HCT116 (cell line): ENCODE data around the gene GNAS-AS1. TPM values are rescaled to one million over a fixed set of nuclear protein-coding genes. Genes with fewer than 3 reads are reported as not detected.

Experiments used
- ATAC-seq: fragments of 200-7000 bp; cut with Tn5 transposase; 2 replicates; pipeline ENCODE4 v1.9.1; 2020; ENCODE audit warnings: mild to moderate bottlenecking, moderate library complexity
- BruUV-seq: library from RNA; stranded (reverse); fragments of 400-500 nt; replicated peaks from 2 replicates; lab custom pipeline; 2021; lab: Mats Ljungman, UMichigan
- CTCF ChIA-PET: fragments of 300-600 bp; sonication (Branson Sonifier 250); formaldehyde crosslinking; loops from one replicate; lab custom pipeline; 2021; ENCODE audit warnings: antibody characterized with exemption; lab: Charles Lee
- POLR2A ChIA-PET: fragments of 300-600, 350-600 bp; sonication (Branson Sonifier 250); formaldehyde crosslinking; loops from one replicate; lab custom pipeline; 2021; ENCODE audit warnings: antibody characterized with exemption; lab: Charles Lee
- RAD21 ChIA-PET, 2 experiments: fragments of 300-600 bp; sonication (Branson Sonifier 250); formaldehyde crosslinking; loops; one replicate each; lab custom pipeline; 2023; ENCODE audit warnings: low total read pairs in 2 of 2; ENCODE audit not compliant: uncharacterized antibody in 2 of 2, unreplicated experiment in 2 of 2, low non-redundant PET in 1 of 2; lab: Charles Lee
- DNase-seq: peaks from one replicate; pipeline ENCODE4 v3.0.0-alpha.2; 2010; ENCODE audit warnings: low read depth, low spot score
- H2AFZ ChIP-seq: fragments of 200-600 bp; shearing (Covaris generic), sonication (generic); 2 replicates; pipeline ENCODE4 v1.6.1; 2017; ENCODE audit warnings: low read depth, mixed run types, mixed read lengths, antibody characterized with exemption, low read length; ENCODE audit not compliant: poor library complexity, severe bottlenecking
- H3K27ac ChIP-seq: 2 replicates; pipeline ENCODE4 v1.5.1; 2012; ENCODE audit warnings: low read depth, low read length
- H3K27me3 ChIP-seq: fragments of 200-600 bp; sonication (generic); 2 replicates; pipeline ENCODE4 v1.6.1; 2016; ENCODE audit warnings: mixed run types, low read length, mixed read lengths; ENCODE audit not compliant: insufficient read depth
- H3K36me3 ChIP-seq, 2 experiments: fragments of 200-500 bp in 1 of 2; fragments of 200-600 bp in 1 of 2; sonication (Bioruptor generic) in 1 of 2; sonication (generic) in 1 of 2; 2 replicates each; pipeline versions ENCODE4 v1.5.1 to v1.6.1; 2014 to 2016; ENCODE audit warnings: low read length in 2 of 2, inconsistent platforms in 1 of 2, mixed read lengths in 1 of 2, mixed run types in 1 of 2; ENCODE audit not compliant: insufficient read depth in 2 of 2, control insufficient read depth in 1 of 2
- H3K4me1 ChIP-seq, 2 experiments: fragments of 200-600 bp in 1 of 2; sonication (generic) in 1 of 2; 2 replicates each; pipeline versions ENCODE4 v1.5.1 to v1.6.1; 2012 to 2017; ENCODE audit warnings: low read length in 2 of 2, inconsistent platforms in 1 of 2, mild to moderate bottlenecking in 1 of 2, mixed read lengths in 1 of 2, mixed run types in 1 of 2, moderate library complexity in 1 of 2; ENCODE audit not compliant: insufficient read depth in 2 of 2, control insufficient read depth in 1 of 2
- H3K4me2 ChIP-seq: fragments of 200-600 bp; sonication (generic); 2 replicates; pipeline ENCODE4 v1.6.1; 2017; ENCODE audit warnings: mixed run types, low read length, mixed read lengths
- H3K4me3 ChIP-seq, 2 experiments: fragments of 200-600 bp in 1 of 2; sonication (generic) in 1 of 2; replicated peaks in 1 of 2; 2 replicates each; pipeline ENCODE4 v1.5.1; 2011 to 2016; ENCODE audit warnings: low read length in 2 of 2, control low read depth in 1 of 2, low read depth in 1 of 2, mild to moderate bottlenecking in 1 of 2, mixed read lengths in 1 of 2, mixed run types in 1 of 2
- H3K79me2 ChIP-seq: fragments of 200-600 bp; sonication (generic); 2 replicates; pipeline ENCODE4 v1.6.1; 2017; ENCODE audit warnings: mild to moderate bottlenecking, mixed run types, low read length, moderate library complexity, mixed read lengths; ENCODE audit not compliant: insufficient read depth
- H3K9ac ChIP-seq: fragments of 200-600 bp; sonication (generic); 2 replicates; pipeline ENCODE4 v1.6.1; 2016; ENCODE audit warnings: low read length, mixed read lengths
- H3K9me2 ChIP-seq: fragments of 200-600 bp; sonication (generic), shearing (Covaris generic); 2 replicates; pipeline ENCODE4 v1.6.1; 2017; ENCODE audit warnings: mixed run types, mild to moderate bottlenecking, moderate library complexity; ENCODE audit not compliant: insufficient read depth
- H3K9me3 ChIP-seq, 2 experiments: fragments of 200-500 bp in 1 of 2; fragments of 200-600 bp in 1 of 2; sonication (Bioruptor generic) in 1 of 2; sonication (generic) in 1 of 2; 2 replicates each; pipeline ENCODE4 v1.6.1; 2014 to 2017; ENCODE audit warnings: low read length in 2 of 2, mixed read lengths in 2 of 2, inconsistent platforms in 1 of 2, low read depth in 1 of 2, mild to moderate bottlenecking in 1 of 2, mixed run types in 1 of 2, moderate library complexity in 1 of 2; ENCODE audit not compliant: control insufficient read depth in 1 of 2, insufficient read depth in 1 of 2
- H4K20me1 ChIP-seq: fragments of 200-600 bp; sonication (generic), shearing (Covaris generic); 2 replicates; pipeline ENCODE4 v1.6.1; 2017; ENCODE audit warnings: mixed run types, mild to moderate bottlenecking, moderate library complexity; ENCODE audit not compliant: insufficient read depth
- CBX3 ChIP-seq: IDR thresholded peaks from 2 replicates; pipeline ENCODE4 v1.6.1; 2012; ENCODE audit warnings: low read depth
- CEBPB ChIP-seq: IDR thresholded peaks from 2 replicates; pipeline ENCODE4 v1.6.1; 2012; ENCODE audit warnings: low read depth
- CTCF ChIP-seq, 3 experiments: fragments of 200-600 bp in 1 of 3; sonication (generic) in 1 of 3; IDR thresholded peaks in 2 of 3; conservative IDR thresholded peaks in 1 of 3; 2 replicates each; pipeline ENCODE4 v1.5.1; 2012 to 2017; ENCODE audit warnings: low read depth in 2 of 3, low read length in 2 of 3, antibody characterized with exemption in 1 of 3, borderline replicate concordance in 1 of 3, control low read depth in 1 of 3, mild to moderate bottlenecking in 1 of 3, mixed read lengths in 1 of 3, mixed run types in 1 of 3, moderate library complexity in 1 of 3; ENCODE audit not compliant: insufficient read depth in 1 of 3
- EGR1 ChIP-seq: IDR thresholded peaks from 2 replicates; pipeline ENCODE4 v1.6.1; 2012; ENCODE audit warnings: low read depth
- EZH2 ChIP-seq: fragments of 200-600 bp; sonication (generic); IDR thresholded peaks from 2 replicates; pipeline ENCODE4 v1.6.1; 2017; ENCODE audit warnings: antibody characterized with exemption, mixed run types
- FOSL1 ChIP-seq: IDR thresholded peaks from 2 replicates; pipeline ENCODE4 v1.6.1; 2012; ENCODE audit warnings: low read depth
- POLR2AphosphoS5 ChIP-seq: IDR thresholded peaks from 2 replicates; pipeline ENCODE4 v1.6.1; 2011; ENCODE audit warnings: mild to moderate bottlenecking, low read depth, low read length, moderate library complexity
- SP1 ChIP-seq: IDR thresholded peaks from 2 replicates; pipeline ENCODE4 v1.6.1; 2012; ENCODE audit warnings: low read depth
- TCF7L2 ChIP-seq: IDR thresholded peaks from 2 replicates; pipeline ENCODE4 v1.7.0; 2011; ENCODE audit warnings: borderline replicate concordance, inconsistent platforms; ENCODE audit not compliant: insufficient read depth, insufficient read length; ENCODE audit errors: extremely low read depth
- intact Hi-C: fragments of 100-400 bp; cut with micrococcal nuclease; formaldehyde crosslinking; loops from 2 replicates; pipeline ENCODE4 v1.10.0; 2022
- total RNA-seq: library from RNA; stranded (reverse); gene quantifications from one replicate; pipeline ENCODE4 v1.2.1, GENCODE V29; 2021; ENCODE audit not compliant: unreplicated experiment
- TF ChIP-seq, protein P1 (sequence below): IDR thresholded peaks from 2 replicates; pipeline ENCODE4 v1.6.1; 2011; ENCODE audit warnings: mild to moderate bottlenecking, low read length, moderate library complexity; ENCODE audit not compliant: insufficient replicate concordance; ENCODE audit errors: extremely low read depth

Gene GNAS-AS1
- total RNA-seq, 1 experiment from 2014 or later = not detected

DNA sequence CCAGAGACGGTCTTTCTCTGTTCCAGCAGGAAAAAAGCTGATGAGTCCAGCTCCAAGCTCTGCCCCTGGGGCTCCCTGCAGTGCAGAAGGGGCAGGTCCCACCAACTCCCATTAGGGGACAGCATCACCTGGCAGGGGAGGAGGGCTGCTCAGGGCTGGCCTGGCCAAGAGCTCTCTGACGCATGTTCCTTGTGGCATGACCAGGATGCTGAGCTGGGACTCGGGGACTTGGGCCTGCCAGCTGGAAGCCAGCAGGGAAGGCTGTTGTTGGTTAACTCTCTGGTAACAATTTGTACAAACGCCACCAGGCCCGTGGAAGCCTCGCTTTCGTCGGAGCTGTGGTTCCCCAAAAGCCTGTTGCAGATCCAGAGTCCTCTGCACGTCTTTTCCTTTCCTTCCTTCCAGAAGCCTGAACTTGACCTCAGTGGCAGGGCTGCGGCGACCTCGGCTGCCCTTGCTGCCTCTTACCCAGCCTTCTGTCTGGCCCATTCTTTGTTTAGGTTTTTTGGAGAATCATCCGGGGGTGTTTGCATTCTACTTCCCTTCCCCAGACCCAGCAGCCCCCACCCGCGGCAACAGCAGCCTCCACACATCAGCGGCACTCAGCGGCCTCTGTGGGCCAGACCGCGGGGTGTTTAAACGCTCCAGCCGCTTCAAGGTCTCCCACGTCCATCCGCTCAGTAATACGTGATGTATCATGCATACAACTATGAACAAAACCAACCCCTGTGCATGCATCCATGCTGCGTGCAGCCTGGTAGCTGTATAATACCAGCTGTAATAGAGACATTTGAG, 63.3 kb downstream of the GNAS-AS1 start:
- Histone ChIP-seq H3K27me3 (peaks cover 68% of the 10 kb centered on the region), H3K79me2 (no peaks in the 10 kb centered on the region), H2AFZ (no peak overlapping the region), H3K4me2 (no peak overlapping the region), H4K20me1 (no peaks in the 10 kb centered on the region), H3K27ac (no peak overlapping the region), H3K9me3 (no peaks in the 10 kb centered on the region), H3K4me3 (no peak overlapping the region), H3K9ac (no peak overlapping the region)
- no peak for DNase-seq
- ChIA-PET POLR2A (no interaction called here), RAD21 (no interaction called here), CTCF (no interaction called here)
- BruUV-seq = no TSS peak
- intact Hi-C loops = no loop called here
- TF ChIP-seq CBX3 (no peak), CEBPB (no peak)
- TF ChIP-seq, all 23 proteins: peak for 0
- H3K36me3 ChIP-seq = no peaks in the 10 kb centered on the region
- H3K9me2 ChIP-seq = no peaks in the 10 kb centered on the region
- H3K4me1 ChIP-seq = no peaks in the 10 kb centered on the region
- no peak for ATAC-seq

DNA sequence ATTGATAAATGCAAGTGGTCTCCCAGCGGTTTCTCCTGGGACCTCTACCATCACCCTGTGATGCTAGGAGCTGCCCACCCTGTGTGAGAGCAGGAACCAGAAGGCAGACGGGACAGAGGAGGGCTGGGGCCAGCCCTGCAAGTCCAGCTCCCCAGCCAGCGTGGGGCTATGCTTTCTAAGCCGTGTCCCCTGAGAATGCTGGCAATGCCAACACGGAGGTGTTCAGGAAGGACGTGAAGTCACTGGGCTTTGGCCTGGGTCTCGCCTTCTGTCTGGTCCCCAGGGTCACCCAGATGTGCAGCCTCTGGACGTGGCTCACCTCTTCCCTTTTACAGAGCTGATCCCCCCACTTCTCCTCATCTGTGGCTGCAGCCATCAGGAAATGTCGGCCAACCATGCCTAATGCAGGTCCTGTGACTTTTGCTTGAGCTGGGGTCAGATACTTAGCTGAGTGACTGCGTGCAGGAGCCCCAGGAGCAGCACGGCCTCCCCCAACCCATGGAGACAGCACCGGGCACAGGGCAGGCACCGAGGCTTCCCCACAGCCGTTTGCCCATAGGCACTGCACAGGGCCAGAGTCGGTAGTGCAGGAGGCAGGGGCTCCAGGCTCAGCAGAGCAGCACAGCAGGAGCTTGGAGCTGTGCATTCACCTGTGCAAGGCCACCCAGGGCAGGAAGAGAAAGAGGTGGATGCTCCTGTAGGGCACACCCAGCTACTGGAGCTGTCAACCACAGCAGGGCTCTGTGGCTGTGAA, 66.2 kb downstream of the GNAS-AS1 start:
- intact Hi-C loops = no loop called here
- H3K9ac ChIP-seq = no peak overlapping the region
- H3K4me2 ChIP-seq = no peak overlapping the region
- no peak overlapping the region for H3K4me3 ChIP-seq
- H3K79me2 ChIP-seq = no peaks in the 10 kb centered on the region
- H3K27ac ChIP-seq = no peak overlapping the region
- RAD21 ChIA-PET = no interaction called here
- no peak for ATAC-seq
- no peaks in the 10 kb centered on the region for H3K9me3 ChIP-seq
- no peaks in the 10 kb centered on the region for H3K4me1 ChIP-seq
- no peak overlapping the region for H2AFZ ChIP-seq
- CTCF ChIA-PET = no interaction called here
- POLR2A ChIA-PET = no interaction called here
- no peaks in the 10 kb centered on the region for H3K9me2 ChIP-seq
- no peaks in the 10 kb centered on the region for H3K36me3 ChIP-seq
- no TSS peak for BruUV-seq
- H3K27me3 ChIP-seq = peaks cover 71% of the 10 kb centered on the region
- no peaks in the 10 kb centered on the region for H4K20me1 ChIP-seq
- no peak for DNase-seq
- no peak for TF ChIP-seq SP1
- no peak for TF ChIP-seq CBX3
- TF ChIP-seq, protein P1, sequence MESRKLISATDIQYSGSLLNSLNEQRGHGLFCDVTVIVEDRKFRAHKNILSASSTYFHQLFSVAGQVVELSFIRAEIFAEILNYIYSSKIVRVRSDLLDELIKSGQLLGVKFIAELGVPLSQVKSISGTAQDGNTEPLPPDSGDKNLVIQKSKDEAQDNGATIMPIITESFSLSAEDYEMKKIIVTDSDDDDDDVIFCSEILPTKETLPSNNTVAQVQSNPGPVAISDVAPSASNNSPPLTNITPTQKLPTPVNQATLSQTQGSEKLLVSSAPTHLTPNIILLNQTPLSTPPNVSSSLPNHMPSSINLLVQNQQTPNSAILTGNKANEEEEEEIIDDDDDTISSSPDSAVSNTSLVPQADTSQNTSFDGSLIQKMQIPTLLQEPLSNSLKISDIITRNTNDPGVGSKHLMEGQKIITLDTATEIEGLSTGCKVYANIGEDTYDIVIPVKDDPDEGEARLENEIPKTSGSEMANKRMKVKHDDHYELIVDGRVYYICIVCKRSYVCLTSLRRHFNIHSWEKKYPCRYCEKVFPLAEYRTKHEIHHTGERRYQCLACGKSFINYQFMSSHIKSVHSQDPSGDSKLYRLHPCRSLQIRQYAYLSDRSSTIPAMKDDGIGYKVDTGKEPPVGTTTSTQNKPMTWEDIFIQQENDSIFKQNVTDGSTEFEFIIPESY = no peak
- TF ChIP-seq TCF7L2 = no peak
- no peak for TF ChIP-seq EGR1
- TF ChIP-seq POLR2AphosphoS5 = no peak
- TF ChIP-seq FOSL1 = no peak
- no peak for TF ChIP-seq CEBPB
- TF ChIP-seq CTCF (IDR thresholded peaks at IDR 0.05 in 2 of 3, conservative IDR thresholded peaks at IDR 0.05 in 1 of 3; ENCODE audit: borderline replicate concordance in 1 of 3, insufficient read depth in 1 of 3, low read depth in 2 of 3, low read length in 2 of 3) = no peak
- TF ChIP-seq EZH2 = no peak
